ENCODE measurements around the gene EVA1C. TPM values are rescaled to one million over a fixed set of nuclear protein-coding genes. Genes with fewer than 3 reads are reported as not detected.
A peak's percentile ranks its signal among the peaks of the same experiment; 100 is the strongest.

Gene EVA1C
- polyA plus RNA-seq, 1 donor (not counting 4 experiments of a cell fraction or from before 2014, with no cell fraction given), result 15.3 TPM

DNA sequence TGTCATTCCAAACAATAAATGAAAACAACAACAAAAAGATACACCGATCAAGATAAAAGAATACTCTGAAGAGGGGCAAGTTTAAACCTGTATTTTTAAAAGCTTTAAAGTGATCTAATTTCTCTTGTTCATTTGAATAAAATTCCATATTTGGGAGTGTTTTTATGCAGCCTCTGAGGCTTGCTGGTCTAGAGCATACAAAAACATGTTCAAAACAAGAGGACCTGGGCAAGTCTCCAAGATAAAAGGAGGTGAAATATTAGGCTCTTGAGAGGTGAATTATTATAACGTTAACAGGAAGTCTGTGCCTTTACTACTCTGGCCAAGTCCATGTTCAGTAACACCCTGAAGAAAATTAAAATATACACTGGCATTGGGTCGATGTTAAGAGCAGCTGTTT is 39.8 kb upstream of the EVA1C start:
- Histone ChIP-seq H3K9ac (ENCODE audit: control insufficient read depth, extremely low read depth, insufficient read depth, low read length) (peak overlapping the region; percentile 72), H3K4me2 (ENCODE audit: control insufficient read depth, extremely low read depth, insufficient read depth, low read depth, low read length) (peak overlapping the region; percentile 74), H3K4me1 (ENCODE audit: control insufficient read depth, extremely low read depth, insufficient read depth, low read length) (peaks cover 31% of the 10 kb centered on the region), H3K9me1 (ENCODE audit: control insufficient read depth, extremely low read depth, insufficient read depth, low read length) (no peaks in the 10 kb centered on the region), H3K36me3 (ENCODE audit: control insufficient read depth in 2 of 2, extremely low read depth in 1 of 2, insufficient read depth in 2 of 2, low read length in 2 of 2) (peaks cover 25 to 50% of the 10 kb centered on the region in 2 experiments), H2AFZ (ENCODE audit: control insufficient read depth, low read length) (no peak overlapping the region), H3K4me3 (ENCODE audit: control insufficient read depth in 2 of 3, extremely low read depth in 1 of 3, insufficient read depth in 2 of 3, low read depth in 1 of 3, low read length in 3 of 3) (peak overlapping the region in 1 of 3 experiments; percentile 37), H4K20me1 (ENCODE audit: control insufficient read depth, extremely low read depth, insufficient read depth, low read length) (peaks cover 4% of the 10 kb centered on the region), H3K27me3 (ENCODE audit: control insufficient read depth, extremely low read depth, insufficient read depth, low read length) (no peaks in the 10 kb centered on the region), H3K27ac (ENCODE audit: control insufficient read depth, insufficient read depth, low read length) (peak overlapping the region; percentile 93), H3K79me2 (ENCODE audit: control insufficient read depth, insufficient read depth, low read length) (peaks cover 32% of the 10 kb centered on the region), H3K9me3 (ENCODE audit: control insufficient read depth, low read depth, low read length) (no peaks in the 10 kb centered on the region)
- FAIRE-seq, result no peak
- no peak for TF ChIP-seq EZH2 (IDR thresholded peaks at IDR 0.05; ENCODE audit: low read length)
- TF ChIP-seq, protein P1, sequence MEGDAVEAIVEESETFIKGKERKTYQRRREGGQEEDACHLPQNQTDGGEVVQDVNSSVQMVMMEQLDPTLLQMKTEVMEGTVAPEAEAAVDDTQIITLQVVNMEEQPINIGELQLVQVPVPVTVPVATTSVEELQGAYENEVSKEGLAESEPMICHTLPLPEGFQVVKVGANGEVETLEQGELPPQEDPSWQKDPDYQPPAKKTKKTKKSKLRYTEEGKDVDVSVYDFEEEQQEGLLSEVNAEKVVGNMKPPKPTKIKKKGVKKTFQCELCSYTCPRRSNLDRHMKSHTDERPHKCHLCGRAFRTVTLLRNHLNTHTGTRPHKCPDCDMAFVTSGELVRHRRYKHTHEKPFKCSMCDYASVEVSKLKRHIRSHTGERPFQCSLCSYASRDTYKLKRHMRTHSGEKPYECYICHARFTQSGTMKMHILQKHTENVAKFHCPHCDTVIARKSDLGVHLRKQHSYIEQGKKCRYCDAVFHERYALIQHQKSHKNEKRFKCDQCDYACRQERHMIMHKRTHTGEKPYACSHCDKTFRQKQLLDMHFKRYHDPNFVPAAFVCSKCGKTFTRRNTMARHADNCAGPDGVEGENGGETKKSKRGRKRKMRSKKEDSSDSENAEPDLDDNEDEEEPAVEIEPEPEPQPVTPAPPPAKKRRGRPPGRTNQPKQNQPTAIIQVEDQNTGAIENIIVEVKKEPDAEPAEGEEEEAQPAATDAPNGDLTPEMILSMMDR (optimal IDR thresholded peaks at IDR 0.05 in 1 of 3, IDR thresholded peaks at IDR 0.05 in 1 of 3, conservative IDR thresholded peaks at IDR 0.05 in 1 of 3; ENCODE audit: extremely low read depth in 1 of 3, insufficient read depth in 2 of 3, low read length in 3 of 3), result no peak
- dilution Hi-C loops (cut with MboI; ENCODE audit: extremely low pct_ligation_motif_present, low sequenced_read_pairs), result no loop called here
- DNase-seq (ENCODE audit: low read depth, low spot score), result peak; percentile 36

DNA sequence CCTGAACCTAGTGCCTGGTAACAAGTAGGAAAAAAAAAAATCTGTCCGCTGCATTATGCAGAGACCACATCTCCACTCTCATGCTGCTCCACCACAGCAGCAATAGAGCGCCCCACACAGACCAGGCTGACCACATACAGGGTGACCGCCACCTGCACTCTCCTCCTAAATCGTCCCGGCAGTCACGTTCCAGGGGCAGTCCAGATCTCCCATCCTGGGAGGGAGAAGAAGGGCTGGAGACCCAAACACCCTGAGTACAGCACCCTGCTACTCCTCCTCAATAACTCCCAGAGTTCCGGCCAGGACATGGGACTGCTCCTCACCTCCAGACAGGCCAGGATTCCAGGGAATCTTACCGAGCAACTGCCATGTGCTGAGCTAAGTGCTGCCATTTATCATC is 35.0 kb upstream of the EVA1C start:
- Histone ChIP-seq H3K36me3 (ENCODE audit: control insufficient read depth in 2 of 2, extremely low read depth in 1 of 2, insufficient read depth in 2 of 2, low read length in 2 of 2) (peaks cover 25 to 49% of the 10 kb centered on the region in 2 experiments), H3K27ac (ENCODE audit: control insufficient read depth, insufficient read depth, low read length) (no peak overlapping the region), H2AFZ (ENCODE audit: control insufficient read depth, low read length) (no peak overlapping the region), H3K27me3 (ENCODE audit: control insufficient read depth, extremely low read depth, insufficient read depth, low read length) (no peaks in the 10 kb centered on the region), H3K79me2 (ENCODE audit: control insufficient read depth, insufficient read depth, low read length) (peaks cover 35% of the 10 kb centered on the region), H3K9me1 (ENCODE audit: control insufficient read depth, extremely low read depth, insufficient read depth, low read length) (no peaks in the 10 kb centered on the region), H4K20me1 (ENCODE audit: control insufficient read depth, extremely low read depth, insufficient read depth, low read length) (no peaks in the 10 kb centered on the region), H3K9me3 (ENCODE audit: control insufficient read depth, low read depth, low read length) (no peaks in the 10 kb centered on the region), H3K4me3 (ENCODE audit: control insufficient read depth in 2 of 3, extremely low read depth in 1 of 3, insufficient read depth in 2 of 3, low read depth in 1 of 3, low read length in 3 of 3) (no peak overlapping the region), H3K9ac (ENCODE audit: control insufficient read depth, extremely low read depth, insufficient read depth, low read length) (no peak overlapping the region), H3K4me1 (ENCODE audit: control insufficient read depth, extremely low read depth, insufficient read depth, low read length) (peaks cover 18% of the 10 kb centered on the region), H3K4me2 (ENCODE audit: control insufficient read depth, extremely low read depth, insufficient read depth, low read depth, low read length) (no peak overlapping the region)
- dilution Hi-C loops (cut with MboI; ENCODE audit: extremely low pct_ligation_motif_present, low sequenced_read_pairs), result no loop called here
- TF ChIP-seq, protein P1 (optimal IDR thresholded peaks at IDR 0.05 in 1 of 3, IDR thresholded peaks at IDR 0.05 in 1 of 3, conservative IDR thresholded peaks at IDR 0.05 in 1 of 3; ENCODE audit: extremely low read depth in 1 of 3, insufficient read depth in 2 of 3, low read length in 3 of 3), result no peak
- no peak for TF ChIP-seq EZH2 (IDR thresholded peaks at IDR 0.05; ENCODE audit: low read length)
- DNase-seq (ENCODE audit: low read depth, low spot score) (no peak), FAIRE-seq (no peak)

All from keratinocyte (primary cell).